Left kidney (tissue), 2 donors: ENCODE results near the gene CTNND2. TPM values are rescaled to one million over a fixed set of nuclear protein-coding genes. Genes with fewer than 3 reads are reported as not detected.

Source experiments
- DNase-seq: peaks from one replicate; pipeline ENCODE4 v3.0.0-alpha.2; 2013
- polyA plus RNA-seq: library from polyadenylated mRNA; unstranded; fragments of 120-200 nt; gene quantifications from one replicate; pipeline ENCODE4 v1.2.1, GENCODE V29; 2013; ENCODE audit not compliant: insufficient read length

Gene CTNND2
- polyA plus RNA-seq, 1 donor: 2.8 TPM

DNA sequence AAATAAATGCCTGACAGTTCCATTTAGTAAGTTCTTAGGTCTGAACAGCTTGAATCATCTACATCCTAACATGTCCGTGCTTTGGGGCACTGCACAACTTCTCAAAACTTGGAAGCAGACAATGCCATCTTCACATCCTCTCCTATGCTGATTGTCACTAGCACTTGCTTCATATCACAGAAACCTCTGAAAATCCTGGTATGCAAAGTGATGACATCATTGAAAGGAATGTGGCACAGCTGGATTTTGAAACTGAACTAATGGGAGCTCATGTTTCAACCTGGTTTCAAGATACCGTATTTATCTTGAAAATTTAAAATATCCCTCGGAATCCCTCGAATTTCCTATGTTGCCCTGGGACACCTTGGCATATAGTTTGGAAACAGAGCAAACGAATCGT, 653.0 kb downstream of the CTNND2 start:
- DNase-seq: peak; percentile 54

DNA sequence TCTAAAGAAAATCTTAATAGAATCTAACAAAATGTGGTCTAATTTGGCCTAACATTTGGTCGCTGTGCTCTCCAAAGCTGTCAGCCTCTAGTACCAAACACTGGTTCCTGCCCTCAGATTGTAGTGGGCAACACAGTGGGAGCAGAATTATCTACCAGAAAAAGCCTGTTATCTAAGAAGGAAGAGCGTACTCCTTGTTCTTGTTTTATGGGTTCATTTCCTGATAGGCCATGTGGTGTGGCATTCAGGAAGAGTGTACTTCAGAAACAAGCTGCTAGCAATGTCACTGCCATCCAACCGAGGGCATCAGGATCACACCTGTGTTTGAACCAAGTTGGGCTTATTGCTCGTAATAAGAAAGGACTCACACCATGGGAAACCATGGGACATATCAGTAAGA, 655.3 kb downstream of the CTNND2 start:
- DNase-seq: no peak

DNA sequence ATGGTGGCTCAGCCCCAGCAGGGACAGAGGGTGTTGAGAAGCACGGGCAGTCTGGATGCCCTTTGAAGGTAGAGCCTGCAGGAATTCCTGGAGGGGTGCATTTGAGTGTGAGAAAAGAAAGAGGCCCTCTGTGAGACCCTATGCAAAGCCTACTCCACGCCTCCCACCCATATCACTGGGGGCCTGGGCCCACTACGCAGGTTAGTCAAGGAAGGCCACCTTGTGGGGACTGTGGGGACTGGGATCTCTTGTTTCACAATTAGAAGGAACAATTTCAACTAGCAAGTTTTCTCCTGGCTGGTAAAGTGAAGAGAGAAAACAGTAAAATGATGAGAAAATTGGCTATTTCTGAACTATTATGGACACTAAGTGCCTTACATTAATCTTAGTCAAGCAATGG, 657.0 kb downstream of the CTNND2 start:
- DNase-seq: no peak

DNA sequence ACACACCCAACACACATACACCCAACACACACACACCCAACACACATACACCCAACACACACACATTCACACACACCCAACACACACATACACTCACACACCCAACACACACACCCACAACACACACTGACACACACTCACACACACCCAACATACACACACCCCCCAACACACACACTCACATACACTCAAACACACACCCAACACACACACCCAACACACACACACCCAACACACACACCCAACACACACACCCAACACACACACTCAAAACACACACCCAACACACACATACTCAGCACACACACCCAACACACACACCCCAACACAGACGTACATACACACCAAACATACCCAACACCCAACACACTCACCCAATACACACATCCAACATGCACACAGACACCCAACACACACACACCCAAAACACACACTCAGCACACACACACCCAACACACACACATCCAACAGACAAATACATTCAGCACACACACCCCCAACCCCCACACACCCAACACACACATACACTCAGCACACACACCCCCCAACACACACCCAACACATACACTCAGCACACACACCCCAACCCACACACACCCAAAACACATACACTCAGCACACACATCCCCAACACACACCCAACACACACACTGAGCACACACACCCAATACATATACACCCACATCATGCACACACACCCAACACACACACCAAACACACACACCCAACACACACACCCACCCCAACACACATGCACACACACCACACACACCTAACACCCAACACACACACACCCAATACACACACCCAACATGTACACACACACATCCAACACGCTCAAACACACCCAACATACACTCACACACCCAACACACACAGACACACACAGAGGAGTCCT, 663.7 kb downstream of the CTNND2 start:
- no peak for DNase-seq

DNA sequence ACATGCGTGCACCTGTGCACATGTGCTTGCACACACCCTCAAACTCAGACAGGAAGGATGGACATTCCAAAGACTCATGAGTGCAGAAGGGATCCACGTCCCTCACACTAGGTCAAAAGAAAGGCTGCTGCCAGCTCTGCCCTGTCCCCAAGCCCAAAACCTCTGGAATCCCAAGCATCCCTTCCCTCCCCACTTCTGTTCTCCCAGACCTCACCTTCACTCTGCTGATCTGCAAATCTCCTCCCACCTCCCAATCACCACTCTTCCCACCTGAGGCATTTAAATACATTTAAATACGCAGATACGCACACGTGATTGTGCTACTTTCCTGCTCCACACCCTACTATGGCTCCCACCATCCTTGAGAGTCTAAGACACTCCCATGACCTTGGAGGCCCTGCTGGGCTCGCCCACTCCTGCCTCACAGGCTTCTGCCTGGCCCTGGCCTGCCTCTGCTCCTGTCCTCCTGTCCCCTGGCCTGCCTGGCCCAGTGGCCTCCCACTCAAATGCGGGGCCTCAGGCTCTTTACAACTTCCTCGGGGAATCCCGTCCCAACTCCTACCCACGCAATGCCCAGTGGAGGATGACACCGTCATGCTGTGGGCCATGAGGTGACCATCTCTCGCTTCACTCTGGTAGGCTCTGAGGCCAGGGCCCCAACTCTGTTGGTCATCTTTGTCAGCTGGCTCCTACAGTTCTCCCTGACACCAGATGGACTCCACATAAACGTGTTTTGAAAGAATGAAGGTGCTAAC, 664.8 kb downstream of the CTNND2 start:
- DNase-seq: no peak

DNA sequence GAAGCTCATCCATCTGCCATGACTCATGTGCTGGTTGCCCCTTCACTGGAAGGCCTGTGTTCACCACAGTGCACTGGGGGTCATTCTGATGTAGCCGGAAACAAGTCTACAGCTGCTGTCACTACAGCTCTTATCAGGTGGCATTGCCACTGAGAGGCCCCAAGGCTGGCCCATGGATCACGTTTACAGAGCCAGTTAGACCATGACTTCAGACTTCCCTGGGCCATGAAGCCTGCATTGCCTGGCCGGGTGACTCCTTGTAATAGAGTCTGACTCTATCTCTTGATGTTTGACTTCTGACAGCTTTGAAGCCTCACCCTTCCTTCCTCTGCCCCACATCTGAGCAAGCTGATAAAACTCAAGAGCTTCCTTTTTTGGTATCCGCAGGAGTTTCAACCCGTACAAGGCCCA, 669.7 kb downstream of the CTNND2 start:
- DNase-seq: no peak

DNA sequence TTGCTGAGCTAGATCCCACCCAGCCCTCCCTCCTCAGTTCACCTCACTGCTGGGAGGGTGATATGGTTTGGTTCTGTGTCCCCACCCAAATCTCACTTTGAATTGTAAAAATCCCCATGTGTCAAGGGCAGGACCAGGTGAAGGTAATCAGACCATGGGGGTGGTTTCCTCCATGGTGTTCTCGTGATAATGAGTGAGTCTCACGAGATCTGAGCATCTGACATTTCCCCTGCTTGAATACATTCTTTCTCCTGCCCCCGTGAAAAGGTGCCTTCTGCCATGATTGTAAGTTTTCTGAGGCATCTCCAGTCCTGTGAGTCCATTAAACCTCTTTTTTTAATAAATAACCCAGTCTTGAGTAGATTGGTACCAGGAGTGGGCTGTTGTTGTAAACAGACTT, 673.4 kb downstream of the CTNND2 start:
- DNase-seq: no peak

DNA sequence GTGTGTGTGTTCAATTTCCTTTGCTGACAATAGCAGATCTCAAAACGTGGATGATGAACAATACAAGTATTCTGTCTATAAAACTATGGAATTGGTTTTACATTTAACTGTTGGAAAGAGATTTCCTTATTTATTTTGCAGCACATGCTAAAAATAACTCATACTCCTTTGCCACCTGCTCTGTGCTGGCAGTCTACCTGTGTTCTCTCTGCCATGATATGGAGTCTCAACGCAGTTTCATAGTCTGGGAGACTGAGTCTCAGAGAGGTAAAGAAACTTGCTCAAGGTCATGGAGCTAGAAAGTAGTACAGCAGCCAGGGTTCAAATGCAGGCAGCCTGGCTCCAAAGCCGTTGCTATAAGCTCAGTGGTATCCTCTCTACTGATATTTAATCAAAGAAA, 677.2 kb downstream of the CTNND2 start:
- DNase-seq: no peak

DNA sequence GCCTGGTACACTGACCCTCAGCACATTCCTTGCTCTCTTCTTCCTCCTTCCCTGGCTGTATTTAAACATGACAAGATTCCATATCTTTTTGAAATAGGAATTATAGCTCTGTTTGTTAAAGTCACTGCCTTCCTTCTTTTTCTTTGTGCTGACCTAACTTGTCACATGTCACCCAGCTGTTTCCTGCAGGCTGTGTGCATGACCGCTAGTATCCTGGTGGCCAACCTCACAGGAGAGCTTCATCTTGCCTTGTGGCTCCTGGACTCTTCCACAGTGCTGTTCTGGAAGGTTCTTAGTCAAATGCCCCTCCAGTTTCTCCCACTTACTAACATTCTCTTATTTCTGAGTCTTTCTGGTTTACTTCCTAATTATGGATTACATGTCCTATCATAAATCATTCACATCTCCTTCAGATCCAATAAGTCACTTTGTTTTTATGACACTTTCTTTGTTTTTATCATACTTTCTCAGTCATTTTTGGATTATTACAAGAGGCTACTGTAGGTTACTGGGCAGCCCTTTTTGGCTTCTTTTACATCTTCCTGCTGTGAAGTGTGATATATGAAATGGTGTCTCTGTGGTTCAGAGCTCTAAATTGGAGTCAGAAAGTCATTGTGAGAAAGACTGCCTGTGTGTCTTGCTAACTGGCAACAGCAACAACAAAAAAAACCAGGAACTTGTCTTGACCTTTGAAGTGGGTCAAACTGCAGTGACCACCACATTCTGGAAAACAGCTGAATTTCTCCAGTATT, 679.6 kb downstream of the CTNND2 start:
- no peak for DNase-seq

DNA sequence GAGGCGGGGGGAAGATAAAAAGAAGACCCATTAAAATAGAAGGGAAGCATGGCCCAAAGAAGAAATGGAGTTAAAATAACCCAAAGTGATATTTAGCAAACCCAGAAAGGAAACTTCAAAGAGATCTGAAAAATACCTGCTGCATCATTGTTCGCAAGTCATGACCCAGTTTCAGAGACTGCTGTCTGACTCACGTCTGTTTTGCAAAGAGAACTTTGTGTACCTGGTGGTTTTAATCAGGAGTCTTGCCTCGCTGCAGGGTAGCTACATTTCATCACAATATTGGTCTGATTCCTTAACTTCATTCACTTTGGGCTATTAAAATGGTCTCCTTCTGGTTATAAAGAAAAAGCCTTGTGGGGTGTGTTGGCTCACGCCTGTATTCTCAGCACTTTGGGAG, 682.1 kb downstream of the CTNND2 start:
- DNase-seq: no peak

DNA sequence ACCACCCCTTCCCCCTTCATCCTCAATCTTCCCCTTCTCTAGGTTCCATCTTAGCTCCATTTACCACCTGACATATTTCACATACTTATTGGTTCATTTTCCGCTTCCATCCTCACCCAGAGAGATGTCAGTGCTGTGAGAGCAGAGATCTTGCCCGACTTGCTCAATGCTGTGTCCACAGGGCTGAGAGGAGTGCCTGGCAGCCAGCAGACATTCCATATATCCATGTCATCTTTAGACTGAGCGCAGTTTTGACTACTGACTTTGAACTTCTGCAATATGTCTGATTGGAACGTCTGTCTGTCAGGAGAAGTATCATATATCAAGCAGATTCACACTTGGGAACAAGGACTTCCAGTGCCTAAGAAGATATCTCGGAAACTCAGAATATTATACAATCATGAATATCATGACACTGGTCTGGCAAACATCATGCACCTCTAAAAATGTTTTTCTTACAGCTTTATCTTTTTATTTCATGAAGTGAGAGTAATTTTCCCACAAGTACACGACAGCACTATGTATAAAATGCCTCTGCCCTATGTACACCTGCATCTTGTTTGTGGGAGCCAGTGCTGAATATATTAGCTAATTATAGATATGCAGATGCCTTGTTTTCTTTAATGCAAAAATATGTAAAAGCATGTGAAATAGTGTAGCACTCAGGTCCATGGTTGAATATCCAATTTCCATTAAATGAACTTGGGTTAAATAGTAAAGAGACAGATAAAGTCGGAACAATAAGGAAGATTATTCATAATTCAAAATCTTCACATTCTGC, 689.2 kb downstream of the CTNND2 start:
- no peak for DNase-seq

DNA sequence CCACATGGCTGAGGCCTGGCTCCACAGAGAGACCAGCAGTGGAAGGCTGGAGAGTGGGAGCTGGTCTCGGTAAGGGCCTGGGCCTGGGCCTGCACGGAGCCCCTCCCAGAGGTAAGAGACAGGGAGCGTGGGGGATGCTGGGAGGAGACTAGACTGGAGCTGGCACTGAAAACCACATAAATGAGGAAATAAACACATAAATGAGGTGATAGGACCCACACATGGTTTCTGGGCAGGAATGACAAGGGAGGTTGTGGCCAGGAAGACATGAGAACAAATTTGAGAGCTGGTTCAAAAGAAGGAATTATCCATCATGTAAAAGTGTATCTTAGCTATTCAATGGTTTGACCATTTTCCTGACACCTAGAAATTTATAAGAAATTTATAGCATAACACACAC, 691.5 kb downstream of the CTNND2 start:
- DNase-seq: no peak

DNA sequence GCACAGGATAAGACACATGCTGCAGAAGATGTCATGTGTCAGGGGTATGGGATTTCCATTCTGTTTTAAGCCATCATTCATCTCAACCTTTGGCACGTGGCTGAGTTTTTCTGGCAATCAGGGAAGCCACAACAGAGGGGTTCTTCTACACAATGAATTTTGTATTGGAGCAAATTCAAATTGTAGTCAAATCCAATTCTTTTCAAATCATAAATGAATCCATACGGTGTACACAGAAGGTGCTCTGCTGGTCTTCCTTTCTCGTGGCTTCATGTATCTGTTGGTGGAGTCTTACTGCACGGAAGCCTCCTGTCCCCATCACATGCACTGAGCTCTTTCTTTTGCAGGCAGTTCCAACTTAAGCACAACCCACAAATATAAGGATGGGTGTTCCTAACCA, 706.5 kb downstream of the CTNND2 start:
- DNase-seq: no peak

DNA sequence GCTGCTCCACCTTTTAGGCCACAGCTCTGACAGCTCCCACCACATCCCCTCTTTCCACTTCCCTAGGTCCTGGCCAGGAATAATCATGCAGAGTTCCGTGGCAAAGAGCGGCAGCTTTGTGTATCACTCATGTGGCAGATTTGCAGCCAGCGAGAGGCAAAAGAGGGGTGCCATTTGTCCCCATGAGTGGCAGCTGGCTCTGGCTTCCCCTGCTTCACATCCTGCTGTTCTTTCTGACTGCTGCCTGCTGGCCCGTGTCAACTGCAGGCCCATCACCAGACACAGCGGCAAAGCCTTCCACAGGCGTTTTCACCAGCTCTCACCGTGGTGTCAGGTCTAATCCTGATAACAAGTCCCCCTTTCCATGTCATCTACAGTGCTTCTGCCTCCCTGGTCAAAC, 712.6 kb downstream of the CTNND2 start:
- no peak for DNase-seq

DNA sequence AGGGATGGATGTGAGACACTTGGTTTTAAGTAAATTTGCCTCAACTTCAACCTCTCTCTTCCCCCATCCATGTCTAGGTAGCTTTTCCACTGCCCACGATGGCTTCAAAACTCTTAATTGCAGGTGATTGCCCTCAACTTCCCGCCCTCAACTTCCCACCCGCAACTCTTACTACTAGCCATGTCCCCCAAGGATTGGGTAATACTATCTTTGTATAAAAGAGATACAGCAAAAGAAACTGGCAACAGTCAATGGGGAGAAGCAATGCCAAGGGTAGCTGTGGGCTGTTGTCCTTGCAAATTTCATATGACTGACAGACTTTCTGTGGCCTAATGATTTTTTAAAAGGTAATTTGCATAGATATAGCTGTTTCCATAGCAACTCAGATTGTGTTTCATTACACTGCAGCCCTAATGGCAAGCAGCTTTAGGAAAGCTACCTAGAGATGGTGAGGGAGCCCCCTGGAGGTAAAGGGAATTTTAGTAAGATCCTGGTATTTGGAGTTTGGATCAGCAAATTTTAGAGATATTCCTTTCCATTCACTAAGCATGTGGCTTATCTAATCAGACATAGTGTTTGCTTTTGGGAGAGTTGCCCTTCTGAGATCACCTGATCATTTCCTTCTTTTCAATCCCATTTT, 721.7 kb downstream of the CTNND2 start:
- no peak for DNase-seq

DNA sequence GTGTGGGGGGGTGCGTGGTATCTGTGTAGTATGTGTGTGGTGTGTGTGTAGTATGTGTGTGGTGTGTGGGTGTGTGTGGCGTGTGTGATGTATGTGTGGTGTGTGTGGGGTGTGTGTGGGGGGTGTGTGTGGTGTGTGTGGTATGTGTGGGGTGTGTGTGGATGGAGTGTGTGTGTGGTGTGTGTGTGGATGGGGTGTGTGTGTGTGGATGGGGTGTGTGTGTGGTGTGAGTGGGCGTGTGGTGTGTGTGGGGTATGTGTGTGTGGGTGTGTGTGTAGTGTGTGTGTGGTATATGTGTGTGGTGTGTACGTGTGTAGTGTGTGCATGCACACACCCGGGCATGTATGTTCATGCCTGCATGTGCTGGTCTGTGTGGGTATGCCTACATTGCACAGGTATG, 722.3 kb downstream of the CTNND2 start:
- no peak for DNase-seq

DNA sequence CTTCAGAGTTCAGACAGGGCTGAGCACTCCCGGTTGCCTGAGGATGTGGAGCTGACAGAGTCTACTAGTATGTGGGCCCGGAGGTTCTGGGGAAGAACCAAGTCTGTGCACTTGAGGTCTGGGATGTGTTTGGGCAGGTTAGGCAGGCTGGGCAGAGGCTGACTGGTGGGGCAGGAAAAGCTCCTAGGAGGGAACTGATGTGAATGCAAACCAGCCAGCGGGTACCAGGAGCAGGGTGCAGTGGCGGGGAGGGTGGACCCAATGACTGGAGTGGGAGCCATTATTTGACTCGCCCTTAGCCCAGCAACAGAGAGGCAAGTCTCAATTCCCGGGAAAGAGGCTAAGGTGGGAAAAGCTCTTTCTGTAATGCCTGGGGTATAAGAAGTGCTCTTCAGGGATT, 723.4 kb downstream of the CTNND2 start:
- DNase-seq: no peak

DNA sequence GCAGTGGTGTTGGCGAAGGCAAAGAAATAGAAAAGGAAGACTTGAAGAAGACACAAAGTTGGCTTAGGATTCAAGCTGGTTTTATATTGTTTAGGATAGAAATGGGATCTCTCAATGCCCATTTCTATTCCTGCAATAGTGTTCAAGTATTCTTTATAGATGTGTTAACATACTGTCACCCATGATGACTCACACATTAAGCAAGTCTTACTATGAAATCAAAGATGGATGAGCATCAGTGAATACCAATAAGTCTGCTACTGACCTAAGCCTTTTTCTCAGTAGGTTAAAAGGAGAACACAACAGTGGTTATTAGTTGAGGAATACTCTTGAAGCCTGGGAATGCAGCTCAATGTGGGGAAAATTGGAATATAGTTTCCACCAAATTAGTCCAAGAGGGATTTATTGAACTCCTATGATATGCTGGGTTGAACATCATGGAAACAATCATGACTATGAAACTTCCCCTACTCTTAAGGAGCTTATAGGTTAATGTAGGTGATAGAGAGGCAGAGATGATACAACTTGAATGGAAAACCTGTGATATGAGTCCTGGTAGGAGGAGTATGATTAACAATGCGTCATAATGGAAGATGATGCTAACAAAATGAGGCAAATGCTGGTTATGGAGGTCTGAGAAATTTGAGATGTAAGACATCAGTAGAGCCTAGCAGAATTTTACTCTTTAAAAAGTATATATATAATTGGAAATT, 726.1 kb downstream of the CTNND2 start:
- DNase-seq: no peak

DNA sequence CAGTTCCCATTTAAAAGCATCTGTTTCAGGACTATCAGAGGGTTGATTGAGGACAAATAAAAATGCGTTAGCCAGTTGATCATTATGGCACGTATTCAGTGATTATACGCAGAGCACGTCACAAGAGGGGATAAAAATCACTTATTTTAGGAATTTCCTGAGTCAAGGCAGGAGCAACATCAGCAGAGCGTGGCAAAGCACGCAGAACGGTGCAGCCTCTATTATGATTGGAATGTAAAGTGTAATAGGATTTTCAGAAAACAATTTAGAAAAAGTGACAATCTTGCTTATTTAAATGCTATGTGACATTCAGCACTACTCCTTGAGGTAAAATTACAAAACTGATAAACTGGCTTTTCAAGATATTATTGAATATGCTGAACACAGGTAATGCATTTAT, 729.7 kb downstream of the CTNND2 start:
- DNase-seq: no peak

DNA sequence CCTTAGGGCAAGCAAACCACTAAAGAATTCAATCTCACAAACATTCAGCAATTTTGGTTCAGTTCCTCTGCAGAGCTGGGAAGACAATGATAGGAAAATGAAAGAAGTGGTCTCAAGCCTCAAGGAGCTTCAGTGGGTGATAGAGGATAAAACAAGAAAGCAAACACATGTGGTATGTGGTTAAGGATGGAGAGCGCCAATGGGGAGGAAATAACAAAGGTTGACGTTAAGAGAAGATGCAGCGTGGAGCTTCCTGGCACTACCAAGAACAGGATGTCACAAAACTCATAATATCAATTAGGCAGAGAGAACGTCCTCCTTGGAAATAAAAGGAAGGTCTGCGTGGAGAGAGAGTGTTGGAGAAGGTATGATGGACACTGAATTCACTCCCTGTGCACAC, 731.8 kb downstream of the CTNND2 start:
- no peak for DNase-seq

DNA sequence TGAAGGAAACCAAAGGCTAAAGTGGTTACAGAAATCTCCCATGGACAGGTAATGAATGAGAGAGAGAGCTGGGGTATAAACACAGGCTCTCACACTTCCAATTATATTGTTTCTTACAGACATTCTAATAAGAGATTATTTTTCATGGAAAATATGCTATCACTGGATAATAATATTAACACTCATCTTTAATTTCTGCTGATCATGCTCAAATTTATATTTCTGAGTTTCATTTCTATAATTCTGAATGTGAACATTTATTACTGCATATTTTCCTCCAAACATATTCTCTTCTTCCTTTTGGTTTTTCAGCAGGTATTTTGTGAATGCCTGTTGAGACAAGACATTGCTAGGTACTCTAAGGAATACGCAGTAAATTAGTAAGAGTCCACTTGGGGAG, 733.0 kb downstream of the CTNND2 start:
- DNase-seq: no peak
